ENCODE data around the gene NFIC.

GRCh38 chr19:3443840-3444694 is 77.7 kb downstream of the NFIC start:
- no peak for TF ChIP-seq EZH2 (IDR thresholded peaks at IDR 0.05; ENCODE audit: borderline replicate concordance)
- TF ChIP-seq CTCF (IDR thresholded peaks at IDR 0.05; ENCODE audit: poor library complexity) = no peak
